ENCODE measurements around the gene RASGRF2. TPM values are rescaled to one million over a fixed set of nuclear protein-coding genes. Genes with fewer than 3 reads are reported as not detected.

Gene RASGRF2
- total RNA-seq, 4 donors from 2014 or later: 13.0 to 45.9 (median 20.0) TPM

- ATAC-seq (ENCODE audit: low FRiP score) (no peak), DNase-seq (ENCODE audit: low spot score) (no peak)
- TF ChIP-seq CTCF (IDR thresholded peaks at IDR 0.05): no peak
These were observed 216.9 kb downstream of the RASGRF2 start for GRCh38 chr5:81177061-81177460.

GRCh38 chr5:81179959-81180358, 219.8 kb downstream of the RASGRF2 start:
- ATAC-seq (ENCODE audit: low FRiP score): no peak
- no peak for DNase-seq (ENCODE audit: low spot score)
- no peak for TF ChIP-seq CTCF (IDR thresholded peaks at IDR 0.05)

- ATAC-seq (ENCODE audit: low FRiP score) (no peak), DNase-seq (ENCODE audit: low spot score) (no peak)
- no peak for TF ChIP-seq CTCF (IDR thresholded peaks at IDR 0.05)
These were observed 220.8 kb downstream of the RASGRF2 start for GRCh38 chr5:81180780-81181460.

- no peak for DNase-seq (ENCODE audit: low spot score)
- no peak for ATAC-seq (ENCODE audit: low FRiP score)
- no peak for TF ChIP-seq CTCF (IDR thresholded peaks at IDR 0.05)
These were observed 221.6 kb downstream of the RASGRF2 start for GRCh38 chr5:81181576-81182316.

- no peak for ATAC-seq (ENCODE audit: low FRiP score)
These were observed 222.5 kb downstream of the RASGRF2 start for GRCh38 chr5:81182396-81183390.

More at GRCh38 chr5:81182396-81183390, 222.5 kb downstream of the RASGRF2 start:
- TF ChIP-seq CTCF (IDR thresholded peaks at IDR 0.05): no peak
- no peak for DNase-seq (ENCODE audit: low spot score)

All from omental fat pad (tissue), 4 donors.